ENCODE data around the gene ABCA4.
"Not testable (repeated sequence)": the region's sequence is repeated elsewhere in the genome, so short reads cannot be mapped to it uniquely, and the experiment has no call there.

The ABCA4 gene

DNA sequence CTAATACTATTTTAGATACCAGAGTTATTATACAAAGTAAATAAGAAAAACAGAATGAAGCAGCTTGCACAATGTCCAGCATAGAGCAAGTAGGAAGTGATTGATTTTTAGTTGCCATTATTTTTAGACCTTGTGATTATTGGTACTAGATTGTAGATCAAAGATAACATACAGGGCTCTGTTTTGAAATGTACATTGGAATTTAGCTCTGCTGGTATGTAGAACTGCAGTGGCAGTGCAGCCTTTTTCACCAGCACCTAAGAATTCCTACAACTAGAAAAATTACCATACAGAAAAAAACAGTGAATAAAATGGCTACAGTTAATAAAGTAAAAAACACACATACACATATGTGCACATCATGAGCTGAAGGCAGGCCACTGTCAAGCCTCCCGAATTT is 32.2 kb upstream of the ABCA4 start:
- no peak overlapping the region for H3K4me3 ChIP-seq (ENCODE audit: low read length)
- TF ChIP-seq, protein P1, sequence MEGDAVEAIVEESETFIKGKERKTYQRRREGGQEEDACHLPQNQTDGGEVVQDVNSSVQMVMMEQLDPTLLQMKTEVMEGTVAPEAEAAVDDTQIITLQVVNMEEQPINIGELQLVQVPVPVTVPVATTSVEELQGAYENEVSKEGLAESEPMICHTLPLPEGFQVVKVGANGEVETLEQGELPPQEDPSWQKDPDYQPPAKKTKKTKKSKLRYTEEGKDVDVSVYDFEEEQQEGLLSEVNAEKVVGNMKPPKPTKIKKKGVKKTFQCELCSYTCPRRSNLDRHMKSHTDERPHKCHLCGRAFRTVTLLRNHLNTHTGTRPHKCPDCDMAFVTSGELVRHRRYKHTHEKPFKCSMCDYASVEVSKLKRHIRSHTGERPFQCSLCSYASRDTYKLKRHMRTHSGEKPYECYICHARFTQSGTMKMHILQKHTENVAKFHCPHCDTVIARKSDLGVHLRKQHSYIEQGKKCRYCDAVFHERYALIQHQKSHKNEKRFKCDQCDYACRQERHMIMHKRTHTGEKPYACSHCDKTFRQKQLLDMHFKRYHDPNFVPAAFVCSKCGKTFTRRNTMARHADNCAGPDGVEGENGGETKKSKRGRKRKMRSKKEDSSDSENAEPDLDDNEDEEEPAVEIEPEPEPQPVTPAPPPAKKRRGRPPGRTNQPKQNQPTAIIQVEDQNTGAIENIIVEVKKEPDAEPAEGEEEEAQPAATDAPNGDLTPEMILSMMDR (conservative IDR thresholded peaks at IDR 0.05; ENCODE audit: low read depth, low read length) = no peak
- DNase-seq (ENCODE audit: low read depth) = no peak

DNA sequence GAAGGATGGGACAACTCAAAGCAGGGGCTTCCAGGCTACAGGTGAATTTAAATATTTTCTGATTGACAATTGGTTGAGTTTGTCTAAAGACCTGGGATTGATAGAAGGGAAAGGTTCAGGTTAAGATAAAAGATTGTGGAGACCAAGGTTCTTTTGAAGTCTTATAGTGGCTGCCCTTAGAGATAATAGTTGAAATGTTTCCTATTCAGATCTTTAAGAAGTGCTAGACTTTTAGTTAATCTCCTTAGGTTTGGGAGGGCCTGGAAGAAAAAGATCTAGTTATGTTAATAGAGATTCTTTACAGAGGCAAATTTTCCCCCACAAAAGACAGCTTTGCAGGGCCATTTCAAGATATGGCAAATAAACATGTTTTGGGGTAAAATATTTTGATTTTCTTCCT is 28.2 kb upstream of the ABCA4 start:
- DNase-seq (ENCODE audit: low read depth); H3K4me3 ChIP-seq (ENCODE audit: low read length): not testable (repeated sequence)

DNA sequence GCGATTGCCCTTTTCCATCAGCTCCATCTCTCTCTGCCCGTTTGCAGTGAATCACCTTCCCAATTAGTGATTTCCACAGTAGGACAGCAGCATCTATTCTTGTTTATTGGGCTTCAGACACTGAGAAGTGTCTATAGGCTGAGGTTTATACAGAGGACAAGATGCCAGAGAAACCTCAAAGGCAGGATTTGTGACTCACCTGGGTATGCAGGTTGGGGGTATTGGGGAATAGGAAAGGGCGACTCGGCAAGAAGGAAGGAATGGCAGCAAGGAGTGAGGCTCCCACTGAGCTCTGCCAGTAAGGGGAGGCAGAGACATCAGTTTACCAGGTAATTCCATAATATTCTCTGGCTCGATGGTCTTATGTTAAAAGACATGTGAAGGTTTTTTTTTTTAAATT is 25.3 kb upstream of the ABCA4 start:
- DNase-seq (ENCODE audit: low read depth) = no peak
- no peak overlapping the region for H3K4me3 ChIP-seq (ENCODE audit: low read length)
- TF ChIP-seq, protein P1 (conservative IDR thresholded peaks at IDR 0.05; ENCODE audit: low read depth, low read length) = no peak

DNA sequence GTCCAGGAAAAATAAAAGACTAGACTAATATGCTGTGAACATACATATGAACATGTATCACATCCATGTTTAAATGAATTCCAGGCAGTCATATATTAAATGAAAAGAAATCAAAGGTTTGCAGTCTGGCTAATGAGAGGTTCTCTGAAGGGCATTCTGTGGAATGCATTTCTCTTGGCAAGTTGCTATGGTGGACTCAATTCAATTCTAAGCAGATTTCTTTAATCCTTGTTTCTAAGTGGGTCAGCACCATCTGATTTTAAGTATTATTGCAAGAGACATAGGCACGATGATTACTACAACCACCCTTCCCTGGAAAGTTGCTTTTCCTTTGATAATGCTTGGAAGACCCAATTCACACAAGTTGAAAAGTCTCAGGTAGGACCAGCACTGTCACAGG is 23.9 kb upstream of the ABCA4 start:
- DNase-seq (ENCODE audit: low read depth) = peak; percentile 89
- H3K4me3 ChIP-seq (ENCODE audit: low read length) = peak overlapping the region; percentile 2
- TF ChIP-seq, protein P1 (conservative IDR thresholded peaks at IDR 0.05; ENCODE audit: low read depth, low read length) = no peak

DNA sequence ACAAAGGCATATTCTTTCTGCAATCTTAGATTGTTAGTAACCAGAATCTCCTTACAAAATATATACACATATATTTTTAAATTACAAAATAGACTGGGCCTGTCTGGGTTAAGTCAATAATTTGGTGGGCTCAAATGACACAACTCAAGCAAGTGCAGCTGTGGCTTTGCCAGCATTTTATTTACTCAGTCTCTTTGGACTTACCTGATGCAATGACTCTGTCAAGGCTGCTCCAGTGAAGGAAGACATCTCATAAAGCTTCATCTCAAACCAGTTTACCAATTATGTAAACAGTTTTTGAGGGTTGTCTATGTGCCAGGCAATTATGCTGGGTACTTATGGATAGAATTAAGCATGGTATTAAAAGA is 22.8 kb upstream of the ABCA4 start:
- no peak overlapping the region for H3K4me3 ChIP-seq (ENCODE audit: low read length)
- no peak for DNase-seq (ENCODE audit: low read depth)
- TF ChIP-seq, protein P1 (conservative IDR thresholded peaks at IDR 0.05; ENCODE audit: low read depth, low read length) = no peak

DNA sequence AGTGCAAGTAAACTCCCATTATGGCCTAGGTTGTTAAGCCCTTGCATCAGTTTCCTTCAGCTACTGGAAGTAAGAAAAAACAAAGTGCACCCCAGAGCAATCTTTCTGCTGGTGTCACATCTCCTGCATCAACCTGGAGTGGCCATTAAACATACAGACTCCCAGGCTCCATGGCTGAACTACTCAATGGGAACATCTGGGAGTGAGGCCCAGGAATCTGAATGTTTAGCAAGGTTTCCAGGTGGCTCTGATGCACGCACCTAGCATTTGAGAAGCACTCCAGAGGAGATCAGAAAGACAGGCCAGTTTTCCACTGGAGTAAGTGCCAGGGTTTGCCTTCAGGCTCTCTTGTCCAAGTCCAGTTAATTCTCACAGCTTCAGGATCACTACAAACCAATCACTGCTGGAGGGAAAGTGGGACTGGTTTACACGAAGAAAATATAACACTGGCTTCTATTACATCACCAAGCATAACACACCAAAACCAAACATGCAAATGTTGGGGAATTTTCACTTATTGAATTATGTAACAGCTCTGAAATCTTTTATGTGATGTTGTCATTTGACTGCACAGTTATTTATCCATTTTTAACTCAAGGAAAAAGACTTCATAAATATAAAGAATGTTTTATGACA is 22.3 kb upstream of the ABCA4 start:
- TF ChIP-seq, protein P1 (conservative IDR thresholded peaks at IDR 0.05; ENCODE audit: low read depth, low read length) = no peak
- DNase-seq (ENCODE audit: low read depth) = no peak
- no peak overlapping the region for H3K4me3 ChIP-seq (ENCODE audit: low read length)

DNA sequence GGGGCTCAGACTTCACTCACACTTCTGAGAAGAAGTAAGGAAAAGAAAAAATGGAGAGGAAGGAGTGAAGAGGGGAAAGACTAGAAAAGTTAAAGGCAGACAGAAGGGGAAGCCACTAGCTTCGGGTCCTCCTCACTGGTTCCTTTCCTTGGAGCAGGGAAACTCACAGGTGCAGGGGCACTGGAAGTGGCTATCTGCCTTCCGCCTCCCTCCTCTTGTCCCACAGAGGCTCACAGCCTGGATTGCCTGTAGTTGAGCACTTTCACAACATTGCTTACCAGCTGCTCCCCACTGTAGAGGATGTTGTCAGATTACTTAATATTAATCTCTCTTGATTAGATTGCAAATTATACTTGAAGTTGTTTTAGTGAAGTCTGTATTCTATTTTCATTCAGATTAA is 21.6 kb upstream of the ABCA4 start:
- no peak overlapping the region for H3K4me3 ChIP-seq (ENCODE audit: low read length)
- no peak for DNase-seq (ENCODE audit: low read depth)
- TF ChIP-seq, protein P1 (conservative IDR thresholded peaks at IDR 0.05; ENCODE audit: low read depth, low read length) = no peak

DNA sequence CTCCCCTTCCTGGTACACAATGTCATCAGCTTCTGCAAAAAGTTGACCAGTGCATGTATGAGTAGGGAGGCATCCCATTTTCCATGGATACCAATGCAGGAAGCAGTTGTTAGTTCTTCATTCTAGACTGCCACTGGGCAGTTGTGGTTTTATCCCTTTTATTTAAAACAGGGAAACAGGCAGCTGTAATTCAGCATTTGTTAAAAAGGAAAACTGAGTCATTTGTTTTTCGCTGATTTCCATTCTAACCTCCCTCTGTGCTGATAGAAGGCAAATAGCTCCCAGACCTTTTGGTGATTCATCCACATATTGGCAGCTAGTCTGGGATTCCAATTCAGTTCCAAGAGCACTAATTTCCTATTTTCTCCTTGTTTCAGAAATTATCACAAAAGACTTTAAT is 21.1 kb upstream of the ABCA4 start:
- DNase-seq (ENCODE audit: low read depth) = no peak
- no peak overlapping the region for H3K4me3 ChIP-seq (ENCODE audit: low read length)
- TF ChIP-seq, protein P1 (conservative IDR thresholded peaks at IDR 0.05; ENCODE audit: low read depth, low read length) = no peak

Measured in retinal pigment epithelial cell (primary cell).